ENCODE measurements around the gene SLC1A2.

SLC1A2 gene

GRCh38 chr11:35245056-35245455, 174.3 kb downstream of the SLC1A2 start:
- DNase-seq (ENCODE audit: low read depth in 2 of 2) = no peak

GRCh38 chr11:35243774-35244173, 175.6 kb downstream of the SLC1A2 start:
- no peak for DNase-seq (ENCODE audit: low read depth in 2 of 2)

- DNase-seq (ENCODE audit: low read depth in 2 of 2) = no peak
Measured at GRCh38 chr11:35242412-35243242, 176.7 kb downstream of the SLC1A2 start.

GRCh38 chr11:35241531-35241930, 177.8 kb downstream of the SLC1A2 start:
- DNase-seq (ENCODE audit: low read depth in 2 of 2) = no peak

GRCh38 chr11:35241083-35241482, 178.3 kb downstream of the SLC1A2 start:
- no peak for DNase-seq (ENCODE audit: low read depth in 2 of 2)

GRCh38 chr11:35239471-35240075, 179.8 kb downstream of the SLC1A2 start:
- no peak for DNase-seq (ENCODE audit: low read depth in 2 of 2)

GRCh38 chr11:35238882-35239281, 180.5 kb downstream of the SLC1A2 start:
- DNase-seq (ENCODE audit: low read depth in 2 of 2) = no peak

- peak; percentile 26 to 34 for DNase-seq (ENCODE audit: low read depth in 2 of 2)
Measured at GRCh38 chr11:35237860-35238715, 181.3 kb downstream of the SLC1A2 start.

GRCh38 chr11:35237351-35237750, 182.0 kb downstream of the SLC1A2 start:
- DNase-seq (ENCODE audit: low read depth in 2 of 2) = no peak

GRCh38 chr11:35236667-35237003, 182.7 kb downstream of the SLC1A2 start:
- DNase-seq (ENCODE audit: low read depth in 2 of 2) = no peak

- peak; percentile 25 to 38 for DNase-seq (ENCODE audit: low read depth in 2 of 2)
Measured at GRCh38 chr11:35235936-35236666, 183.3 kb downstream of the SLC1A2 start.

GRCh38 chr11:35235498-35235897, 183.9 kb downstream of the SLC1A2 start:
- DNase-seq (ENCODE audit: low read depth in 2 of 2) = no peak

GRCh38 chr11:35235157-35235468, 184.2 kb downstream of the SLC1A2 start:
- DNase-seq (ENCODE audit: low read depth in 2 of 2) = no peak

- DNase-seq (ENCODE audit: low read depth in 2 of 2) = no peak
Measured at GRCh38 chr11:35234460-35235156, 184.8 kb downstream of the SLC1A2 start.

- no peak for DNase-seq (ENCODE audit: low read depth in 2 of 2)
Measured at GRCh38 chr11:35233518-35233917, 185.8 kb downstream of the SLC1A2 start.

GRCh38 chr11:35232891-35233330, 186.4 kb downstream of the SLC1A2 start:
- DNase-seq (ENCODE audit: low read depth in 2 of 2) = no peak

- DNase-seq (ENCODE audit: low read depth in 2 of 2) = no peak
Measured at GRCh38 chr11:35231076-35231860, 188.1 kb downstream of the SLC1A2 start.

GRCh38 chr11:35230388-35230787, 189.0 kb downstream of the SLC1A2 start:
- DNase-seq (ENCODE audit: low read depth in 2 of 2) = no peak

GRCh38 chr11:35228328-35228725, 191.0 kb downstream of the SLC1A2 start:
- DNase-seq (ENCODE audit: low read depth in 2 of 2) = no peak

GRCh38 chr11:35227576-35228327, 191.6 kb downstream of the SLC1A2 start:
- no peak for DNase-seq (ENCODE audit: low read depth in 2 of 2)
